AG04449 (cell line): ENCODE measurements around the gene SLC1A5.
"Not testable (repeated sequence)": the region's sequence is repeated elsewhere in the genome, so short reads cannot be mapped to it uniquely, and the experiment has no call there.

Experiments used
- CTCF ChIA-PET: fragments of 350-600 bp; formaldehyde crosslinking; extraction: SDS; loops from one replicate; lab custom pipeline; 2021; ENCODE audit warnings: antibody characterized with exemption; lab: Yijun Ruan, JAX
- POLR2A ChIA-PET: fragments of 400-600, 350-600 bp; formaldehyde crosslinking; extraction: SDS; loops from one replicate; lab custom pipeline; 2020; ENCODE audit warnings: antibody characterized with exemption, inconsistent platforms; lab: Yijun Ruan, JAX
- DNase-seq: peaks from one replicate; pipeline ENCODE4 v3.0.0-alpha.2; 2010; ENCODE audit warnings: low read depth, low spot score
- H3K4me3 ChIP-seq: 2 replicates; pipeline ENCODE4 v1.5.1; 2011; ENCODE audit warnings: low read depth, mild to moderate bottlenecking, control low read depth, low read length
- TF ChIP-seq, protein P1 (sequence below): IDR thresholded peaks from one replicate; pipeline ENCODE4 v1.5.1; 2011; ENCODE audit warnings: mild to moderate bottlenecking, moderate library complexity, low read length, control low read depth, inconsistent platforms; ENCODE audit not compliant: insufficient read depth; ENCODE audit errors: missing control alignments

SLC1A5 gene

GRCh38 chr19:46785980-46786235 lies 2.5 kb downstream of the SLC1A5 start:
- H3K4me3 ChIP-seq = peak overlapping the region; percentile 95
- no peak for DNase-seq
- CTCF ChIA-PET = interaction anchor here (1.3 to 4.4 kb wide), 9 partner anchors 19 to 194 kb away, joined by 3 to 25 read pairs (median 8); no protein-coding TSS in a partner anchor
- POLR2A ChIA-PET = interaction anchor here (0.6 to 3.3 kb wide), 6 partner anchors 12 to 458 kb away, joined by 3 to 32 read pairs (median 4); no protein-coding TSS in a partner anchor
- TF ChIP-seq, protein P1, sequence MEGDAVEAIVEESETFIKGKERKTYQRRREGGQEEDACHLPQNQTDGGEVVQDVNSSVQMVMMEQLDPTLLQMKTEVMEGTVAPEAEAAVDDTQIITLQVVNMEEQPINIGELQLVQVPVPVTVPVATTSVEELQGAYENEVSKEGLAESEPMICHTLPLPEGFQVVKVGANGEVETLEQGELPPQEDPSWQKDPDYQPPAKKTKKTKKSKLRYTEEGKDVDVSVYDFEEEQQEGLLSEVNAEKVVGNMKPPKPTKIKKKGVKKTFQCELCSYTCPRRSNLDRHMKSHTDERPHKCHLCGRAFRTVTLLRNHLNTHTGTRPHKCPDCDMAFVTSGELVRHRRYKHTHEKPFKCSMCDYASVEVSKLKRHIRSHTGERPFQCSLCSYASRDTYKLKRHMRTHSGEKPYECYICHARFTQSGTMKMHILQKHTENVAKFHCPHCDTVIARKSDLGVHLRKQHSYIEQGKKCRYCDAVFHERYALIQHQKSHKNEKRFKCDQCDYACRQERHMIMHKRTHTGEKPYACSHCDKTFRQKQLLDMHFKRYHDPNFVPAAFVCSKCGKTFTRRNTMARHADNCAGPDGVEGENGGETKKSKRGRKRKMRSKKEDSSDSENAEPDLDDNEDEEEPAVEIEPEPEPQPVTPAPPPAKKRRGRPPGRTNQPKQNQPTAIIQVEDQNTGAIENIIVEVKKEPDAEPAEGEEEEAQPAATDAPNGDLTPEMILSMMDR = no peak

GRCh38 chr19:46785054-46785979 lies 3.1 kb downstream of the SLC1A5 start:
- ChIA-PET POLR2A (interaction anchor here (0.6 to 3.3 kb wide), 9 partner anchors 8 to 55 kb away, joined by 3 to 32 read pairs (median 4); no protein-coding TSS in a partner anchor), CTCF (interaction anchor here (1.3 to 3.7 kb wide), 9 partner anchors 18 to 195 kb away, joined by 3 to 20 read pairs (median 7); no protein-coding TSS in a partner anchor)
- TF ChIP-seq, protein P1 = no peak
- DNase-seq = no peak
- peak overlapping the region; percentile 95 for H3K4me3 ChIP-seq

DNA sequence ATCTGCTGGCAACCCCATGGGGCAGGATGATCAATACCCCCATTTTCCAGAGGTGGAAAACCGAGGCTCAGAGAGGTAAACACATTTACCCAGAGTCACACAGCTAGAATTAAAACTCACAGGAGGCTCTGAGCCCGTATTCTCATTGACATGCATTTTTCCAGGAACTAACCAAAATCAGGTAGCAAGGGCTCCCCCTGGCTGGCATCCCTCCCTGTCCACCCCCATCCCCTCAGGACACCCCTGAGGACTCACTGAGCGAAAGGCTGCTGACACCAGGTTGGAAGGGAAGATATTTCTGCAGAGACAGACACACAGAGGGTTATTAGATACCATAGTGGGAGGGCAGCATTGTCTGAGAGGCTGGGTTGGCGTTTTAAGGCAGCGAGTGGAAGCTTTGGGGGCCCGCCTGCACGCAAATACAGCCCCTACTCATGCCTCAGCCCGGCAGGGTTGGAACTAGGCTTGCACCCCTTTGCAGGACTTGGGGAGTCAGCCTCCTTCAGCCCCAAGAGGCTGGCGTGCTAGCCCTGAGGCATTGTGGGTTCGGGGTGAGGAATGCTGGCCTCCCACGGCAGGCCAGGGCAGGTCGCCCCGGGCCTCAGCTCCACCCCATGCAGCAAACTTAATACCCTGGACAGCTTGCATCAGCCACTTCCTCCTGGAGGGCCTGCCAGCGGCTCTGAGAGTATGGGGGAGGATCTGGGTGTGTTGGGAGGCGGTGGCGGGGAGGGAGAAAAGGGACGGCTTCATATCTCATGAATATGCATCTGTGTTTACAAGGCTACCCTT lies 3.9 kb downstream of the SLC1A5 start:
- CTCF ChIA-PET = interaction anchor here (1.3 to 3.7 kb wide), 8 partner anchors 18 to 196 kb away, joined by 3 to 20 read pairs (median 8); no protein-coding TSS in a partner anchor
- POLR2A ChIA-PET = interaction anchor here (0.8 to 3.2 kb wide), 6 partner anchors 9 to 56 kb away, joined by 3 to 11 read pairs (median 4); no protein-coding TSS in a partner anchor
- peak overlapping the region; percentile 95 for H3K4me3 ChIP-seq
- peak; percentile 76 for DNase-seq
- TF ChIP-seq, protein P1 = peak; percentile 14

GRCh38 chr19:46783670-46784069 lies 4.7 kb downstream of the SLC1A5 start:
- peak overlapping the region; percentile 95 for H3K4me3 ChIP-seq
- ChIA-PET CTCF (interaction anchor here (1.4 to 3.7 kb wide), 4 partner anchors 17 to 57 kb away, joined by 3 to 20 read pairs (median 12); no protein-coding TSS in a partner anchor), POLR2A (no interaction called here)
- no peak for DNase-seq
- TF ChIP-seq, protein P1 = no peak

GRCh38 chr19:46782355-46783019 lies 5.9 kb downstream of the SLC1A5 start:
- TF ChIP-seq, protein P1 = no peak
- no peak for DNase-seq
- CTCF ChIA-PET = interaction anchor here (0.9 to 3.7 kb wide), 3 partner anchors 24 to 58 kb away, joined by 3 to 20 read pairs (median 3); no protein-coding TSS in a partner anchor
- no peak overlapping the region for H3K4me3 ChIP-seq
- POLR2A ChIA-PET = interaction anchor here (0.7 kb wide), 1 partner anchor 356 kb away, joined by 3 read pairs; no protein-coding TSS in a partner anchor

GRCh38 chr19:46777956-46778645 lies 10.3 kb downstream of the SLC1A5 start:
- POLR2A ChIA-PET = not testable (repeated sequence)
- CTCF ChIA-PET = interaction anchor here (1.0 to 3.3 kb wide), 5 partner anchors 11 to 63 kb away, joined by 3 to 17 read pairs (median 7); no protein-coding TSS in a partner anchor

More at GRCh38 chr19:46777956-46778645, 10.3 kb downstream of the SLC1A5 start:
- DNase-seq, H3K4me3 ChIP-seq: not testable (repeated sequence)
